GM18873 (cell line): ENCODE measurements around the gene RPL32.

Experiments
- ATAC-seq: cut with Tn5 transposase; IDR thresholded peaks from one replicate; pipeline ENCODE4 v1.9.1; 2021; ENCODE audit warnings: mild to moderate bottlenecking, moderate library complexity, moderate number of reproducible peaks; ENCODE audit not compliant: unreplicated experiment, low FRiP score

Gene RPL32

DNA sequence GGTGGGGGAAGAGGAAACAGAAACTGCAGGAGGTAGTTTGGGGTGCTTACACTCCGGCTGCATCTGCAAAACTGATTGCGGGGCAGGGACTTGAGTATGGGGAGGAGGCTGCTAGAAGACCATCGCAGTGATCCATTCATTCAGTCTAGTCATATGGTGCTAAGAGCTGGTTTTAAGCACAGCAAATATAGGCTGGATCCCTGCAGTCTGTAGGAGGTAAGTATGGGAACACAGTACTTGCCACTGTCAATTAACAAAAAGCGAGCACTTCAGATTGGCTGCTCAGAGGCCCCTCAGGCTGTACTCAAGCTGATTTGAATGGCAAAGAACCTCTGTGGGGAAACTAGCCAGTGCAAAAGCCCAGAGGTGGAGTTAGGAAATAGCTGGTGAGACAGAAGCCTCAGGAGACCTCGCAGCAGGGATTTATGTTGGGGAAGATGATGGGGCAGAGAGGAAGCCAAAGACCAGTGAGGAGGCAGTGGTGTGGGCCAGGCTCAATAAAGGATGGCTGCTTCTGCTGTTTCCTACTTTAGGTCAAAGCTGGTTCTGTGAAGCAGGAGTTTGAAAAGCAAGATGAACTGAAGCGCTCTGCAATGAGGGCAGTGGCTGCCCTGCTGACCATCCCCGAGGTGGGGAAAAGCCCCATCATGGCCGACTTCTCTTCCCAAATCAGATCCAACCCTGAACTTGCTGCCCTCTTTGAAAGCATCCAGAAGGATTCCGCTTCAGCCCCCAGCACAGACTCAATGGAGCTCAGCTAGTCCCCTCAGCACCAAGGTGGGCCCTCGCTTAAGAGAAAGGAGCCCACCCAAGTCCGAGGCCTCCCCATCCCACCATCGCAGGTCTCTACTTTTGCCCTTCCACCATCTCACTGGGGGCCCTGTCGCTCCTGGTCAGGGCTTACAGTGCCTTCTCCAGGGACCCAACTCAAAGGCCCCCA lies 7.9 kb downstream of the RPL32 start:
- no peak for ATAC-seq

DNA sequence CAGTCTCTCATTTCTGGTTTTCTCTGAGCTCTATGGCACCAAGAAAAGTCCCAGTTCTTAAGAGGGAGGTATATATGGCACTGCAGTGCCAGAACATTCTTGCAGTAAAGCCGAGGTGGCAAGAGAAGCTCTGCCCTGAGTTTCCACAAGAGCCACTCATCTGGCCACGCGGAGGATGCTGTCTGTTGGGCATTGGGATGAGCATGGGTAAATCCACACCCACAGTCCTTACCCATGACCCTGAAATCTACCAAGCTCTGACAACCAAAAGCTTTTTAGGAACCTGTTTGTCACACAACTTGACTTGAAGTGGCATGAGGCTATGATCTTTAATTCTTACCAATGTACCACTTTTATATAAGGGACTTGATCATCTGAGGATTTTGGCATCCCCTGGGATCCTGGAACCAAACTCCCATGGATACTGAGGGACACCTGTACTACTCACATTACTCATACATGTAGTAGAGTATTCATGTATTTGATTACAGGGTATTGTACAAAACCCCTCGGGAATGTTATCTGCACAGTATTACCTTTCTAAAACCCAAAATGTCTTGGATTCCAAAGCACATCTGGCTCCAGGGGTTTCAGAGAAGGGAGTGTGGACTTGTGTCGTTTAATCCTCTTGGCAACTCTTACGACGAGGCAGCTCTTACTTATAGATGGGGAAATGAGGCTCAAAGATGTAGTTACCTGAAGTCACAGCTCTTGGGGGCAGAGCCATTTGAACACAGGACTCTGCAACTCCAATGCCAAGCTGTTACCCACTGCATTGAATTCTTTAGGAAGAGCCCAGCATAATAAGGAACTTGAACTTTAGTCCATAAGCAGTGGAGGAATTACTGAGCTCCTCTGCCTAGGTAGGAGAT lies 8.8 kb downstream of the RPL32 start:
- ATAC-seq = no peak

DNA sequence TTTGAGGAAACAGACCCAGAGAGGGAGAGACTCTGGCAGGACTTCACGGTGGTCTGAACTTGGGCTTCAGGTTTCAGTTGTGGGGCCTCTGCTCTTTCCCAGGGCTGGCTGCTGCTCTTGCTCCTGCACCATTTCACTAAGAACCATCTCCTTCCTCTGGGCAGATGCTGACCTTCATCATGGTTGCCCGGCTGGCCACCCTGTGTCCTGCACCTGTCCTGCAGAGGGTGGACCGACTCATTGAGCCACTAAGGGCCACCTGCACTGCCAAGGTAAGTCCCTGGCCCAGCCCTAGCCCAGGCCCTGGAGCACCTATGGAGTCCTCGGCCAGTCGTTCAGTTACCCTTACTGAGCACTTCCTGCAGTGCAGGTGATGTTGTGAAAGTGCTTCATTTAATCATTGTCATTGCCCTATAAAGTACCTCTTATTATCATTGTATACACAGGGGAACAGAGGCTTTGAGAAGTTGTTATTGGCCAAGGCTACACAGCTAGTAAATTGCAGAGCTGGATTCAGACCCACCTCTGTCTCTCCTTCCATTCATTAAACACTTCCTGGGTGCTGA lies 10.0 kb downstream of the RPL32 start:
- ATAC-seq = no peak

DNA sequence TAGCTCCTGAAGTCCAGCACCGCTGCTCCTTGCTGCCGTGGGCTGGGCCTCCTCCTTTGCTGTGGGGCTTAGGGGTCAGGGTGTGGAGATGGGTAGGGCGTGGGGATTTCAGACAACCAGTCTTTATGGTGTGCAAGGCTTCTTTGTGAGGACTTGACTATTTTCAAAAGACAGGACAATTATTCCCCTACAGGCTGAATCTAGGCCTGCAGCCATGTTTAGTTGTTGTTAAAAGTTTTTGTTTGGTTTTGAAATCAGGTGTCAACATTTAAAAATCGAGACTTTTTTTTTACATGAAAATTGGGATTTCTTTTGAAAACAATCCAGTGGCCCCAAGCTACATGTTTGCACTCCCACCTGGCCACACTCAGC lies 10.6 kb downstream of the RPL32 start:
- no peak for ATAC-seq

DNA sequence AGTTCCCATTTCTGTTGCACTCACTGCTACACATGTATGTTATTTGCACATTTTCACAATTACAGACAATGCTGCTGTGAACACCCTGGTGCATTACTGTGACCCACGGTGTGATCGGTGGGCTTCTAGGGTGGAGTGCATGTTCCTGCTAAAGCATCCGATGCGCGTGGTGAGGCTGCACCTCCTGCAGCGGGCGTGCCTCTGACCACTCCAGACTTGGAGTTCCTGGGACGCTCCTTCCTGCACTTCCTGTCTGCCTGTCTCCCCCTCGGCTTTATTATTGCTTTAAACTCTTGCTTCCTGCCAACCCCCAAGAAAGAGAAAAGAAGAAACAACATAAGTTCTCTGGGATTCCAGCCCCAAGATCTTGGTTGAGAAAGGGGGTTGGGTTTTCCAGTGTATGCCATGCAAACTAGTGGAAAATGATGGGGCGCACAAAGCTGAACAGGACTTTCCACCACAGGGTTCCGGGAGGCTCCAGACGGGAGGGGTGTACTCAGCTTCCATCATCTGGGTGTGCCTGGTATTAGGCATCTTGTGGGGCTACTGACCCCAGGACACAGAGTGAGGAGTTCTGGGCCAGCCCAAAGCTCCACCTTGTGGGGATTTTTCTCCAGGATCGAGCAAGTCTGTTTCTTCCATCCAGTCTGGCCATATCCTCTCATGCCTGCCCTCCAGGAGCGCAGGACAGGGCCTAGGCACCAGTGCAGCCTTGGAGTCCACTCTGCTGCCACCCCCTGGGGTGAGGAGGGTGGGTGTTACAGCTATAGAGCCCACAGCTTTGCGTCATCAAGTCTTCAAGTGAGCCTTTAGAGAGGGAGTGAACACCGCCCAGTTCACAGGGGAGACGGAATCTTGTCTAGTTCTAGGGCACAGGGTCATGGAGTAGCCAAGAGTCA lies 11.2 kb downstream of the RPL32 start:
- ATAC-seq = no peak

DNA sequence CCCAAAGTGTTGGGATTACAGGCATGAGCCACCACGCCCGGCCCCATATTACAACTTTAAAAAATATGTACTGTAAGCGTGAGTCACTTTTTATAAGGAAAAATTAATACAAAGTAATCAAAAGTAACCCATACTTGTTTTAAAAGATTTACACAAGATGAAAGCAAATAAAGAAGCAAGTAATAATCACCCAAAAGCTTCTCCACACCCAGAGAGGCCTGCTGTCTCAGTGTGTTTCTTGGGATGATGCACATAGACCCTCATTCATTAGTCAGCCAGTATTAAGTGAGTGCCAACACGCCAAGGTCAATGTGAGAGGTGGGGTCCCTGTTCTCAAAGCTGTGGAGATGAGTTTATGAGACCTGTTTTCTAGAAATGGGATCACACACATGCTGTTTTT lies 12.0 kb downstream of the RPL32 start:
- ATAC-seq = no peak

DNA sequence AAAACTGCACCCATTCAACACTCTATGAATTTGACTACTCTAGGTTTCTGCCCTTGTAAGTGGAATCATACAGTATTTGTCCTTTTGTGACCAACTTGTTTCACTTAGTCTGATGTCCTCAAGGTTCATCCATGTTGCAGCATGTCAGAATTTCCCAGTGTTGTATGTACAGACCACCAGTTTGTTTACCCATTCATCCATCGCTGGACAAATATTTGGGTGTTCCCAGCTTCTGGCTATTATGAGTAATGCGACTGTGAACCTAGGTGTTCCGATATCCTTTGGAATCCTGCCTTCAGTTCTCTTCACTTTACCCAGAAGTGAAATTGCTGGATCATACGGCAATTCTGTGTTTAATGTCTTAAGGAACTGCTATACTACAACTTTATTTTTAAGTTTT lies 12.6 kb downstream of the RPL32 start:
- ATAC-seq = no peak

DNA sequence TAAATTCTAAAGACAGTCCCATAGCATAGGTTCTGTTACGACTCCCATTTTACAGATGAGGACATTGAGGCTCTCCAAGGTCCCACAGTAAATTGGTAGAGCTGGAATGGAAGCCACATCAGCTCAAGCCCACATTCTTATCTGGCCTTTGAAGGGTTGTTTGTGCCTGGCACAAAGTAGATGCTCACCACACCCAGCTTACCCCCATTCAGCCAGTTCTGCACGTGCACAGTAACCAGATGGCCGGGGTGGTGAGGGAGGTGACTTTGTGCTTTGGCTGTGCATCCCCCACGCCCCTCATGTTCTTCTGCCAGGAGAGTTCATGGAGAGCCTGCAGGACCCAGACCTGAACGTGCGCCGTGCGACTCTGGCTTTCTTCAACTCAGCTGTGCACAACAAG lies 16.2 kb downstream of the RPL32 start:
- ATAC-seq = no peak

DNA sequence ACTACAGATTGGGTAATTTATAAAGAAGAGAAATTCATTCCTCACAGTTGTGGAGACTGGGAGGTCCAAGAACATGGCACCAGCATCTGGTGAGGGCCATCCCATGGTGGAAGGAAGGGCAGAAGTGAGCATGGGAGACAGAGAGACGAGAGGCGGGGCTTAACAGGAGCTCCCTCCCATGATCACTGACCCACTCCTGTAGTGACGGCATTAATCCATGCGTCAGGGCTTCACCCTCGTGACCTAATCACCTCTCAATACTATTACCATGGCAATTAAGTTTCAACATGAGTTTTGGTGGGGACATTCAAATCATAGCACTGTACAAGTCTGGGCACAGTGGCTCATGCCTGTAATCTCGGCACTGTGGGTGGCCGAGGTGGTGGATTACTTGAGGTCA lies 17.1 kb downstream of the RPL32 start:
- ATAC-seq = no peak

DNA sequence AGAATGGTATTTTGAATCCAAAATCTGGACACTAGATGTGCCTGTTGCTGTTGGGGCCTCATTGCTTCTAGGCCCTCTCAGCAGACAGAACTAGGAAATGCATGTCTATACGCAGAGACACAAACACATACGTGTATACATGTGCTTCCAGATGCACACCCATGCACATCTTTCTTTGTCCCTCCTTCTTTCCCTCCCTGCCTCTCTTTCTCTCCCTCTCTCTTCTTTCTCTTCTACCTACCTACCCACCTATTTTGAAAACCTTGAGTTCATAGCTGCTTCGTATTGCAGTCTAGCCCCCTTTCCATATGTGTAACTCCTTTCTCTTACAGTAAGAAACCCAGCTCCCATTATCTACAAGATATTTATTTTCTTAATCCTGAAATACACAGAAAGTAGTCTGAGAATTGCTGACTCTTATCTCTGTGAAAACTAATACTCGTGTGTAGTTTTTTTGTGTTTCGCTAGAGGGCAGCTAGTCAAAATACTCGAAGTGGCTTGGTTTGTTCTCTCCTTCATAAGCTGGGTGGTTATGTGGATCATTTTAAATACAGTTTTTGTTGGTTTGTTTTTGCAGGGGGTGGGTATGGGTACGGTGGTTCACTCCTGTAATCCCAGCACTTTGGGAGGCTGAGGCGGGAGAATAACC lies 18.5 kb downstream of the RPL32 start:
- ATAC-seq = no peak

DNA sequence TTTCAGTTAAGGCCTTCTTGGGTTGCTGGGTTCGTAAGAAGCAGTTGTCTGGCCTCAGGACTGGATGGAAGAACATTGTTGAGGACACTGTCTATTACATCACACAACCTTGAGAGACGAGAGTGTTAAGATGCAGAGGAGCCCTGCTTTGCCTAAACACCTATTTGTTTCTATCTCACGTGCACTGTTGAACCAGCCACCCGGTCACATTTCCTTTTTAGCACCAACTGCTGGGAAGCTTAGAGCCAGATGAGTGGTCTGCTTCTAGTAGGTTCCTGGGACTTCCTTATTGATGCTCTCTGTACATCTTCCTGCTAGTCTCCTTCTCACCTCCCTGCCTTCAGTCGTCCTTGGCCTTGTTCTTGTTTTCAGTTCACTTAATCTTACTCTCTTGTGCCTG lies 22.6 kb downstream of the RPL32 start:
- no peak for ATAC-seq

DNA sequence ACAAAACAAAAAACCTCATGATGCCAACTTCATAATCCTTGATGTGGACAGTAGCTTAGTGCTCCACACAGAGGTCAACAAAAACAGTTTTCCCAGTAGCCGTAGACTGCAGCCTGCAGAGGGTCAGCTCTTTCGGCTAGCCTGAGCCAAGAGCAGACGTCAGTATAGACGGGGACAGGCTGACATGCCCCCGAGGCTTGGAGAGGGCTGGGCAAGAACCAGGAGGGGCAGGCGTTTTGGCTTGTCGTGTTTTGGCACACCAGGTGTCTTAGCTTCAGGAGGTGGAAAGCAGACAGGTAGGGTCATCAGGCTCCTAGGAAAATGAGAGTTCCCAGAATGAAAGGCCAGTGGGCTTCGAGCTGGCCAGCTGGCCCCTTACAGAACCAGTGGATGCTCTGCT lies 23.1 kb downstream of the RPL32 start:
- ATAC-seq = no peak

DNA sequence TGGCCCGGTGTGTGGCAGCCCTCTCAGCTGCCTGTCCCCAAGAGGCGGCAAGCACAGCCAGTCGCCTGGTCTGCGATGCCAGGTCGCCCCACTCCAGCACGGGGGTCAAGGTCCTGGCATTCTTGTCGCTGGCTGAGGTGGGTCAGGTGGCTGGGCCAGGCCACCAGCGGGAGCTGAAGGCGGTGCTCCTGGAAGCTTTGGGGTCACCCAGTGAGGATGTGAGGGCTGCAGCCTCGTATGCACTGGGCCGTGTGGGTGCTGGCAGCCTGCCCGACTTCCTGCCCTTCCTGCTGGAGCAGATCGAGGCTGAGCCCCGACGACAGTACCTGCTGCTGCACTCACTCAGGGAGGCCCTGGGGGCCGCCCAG lies 24.0 kb downstream of the RPL32 start:
- no peak for ATAC-seq

DNA sequence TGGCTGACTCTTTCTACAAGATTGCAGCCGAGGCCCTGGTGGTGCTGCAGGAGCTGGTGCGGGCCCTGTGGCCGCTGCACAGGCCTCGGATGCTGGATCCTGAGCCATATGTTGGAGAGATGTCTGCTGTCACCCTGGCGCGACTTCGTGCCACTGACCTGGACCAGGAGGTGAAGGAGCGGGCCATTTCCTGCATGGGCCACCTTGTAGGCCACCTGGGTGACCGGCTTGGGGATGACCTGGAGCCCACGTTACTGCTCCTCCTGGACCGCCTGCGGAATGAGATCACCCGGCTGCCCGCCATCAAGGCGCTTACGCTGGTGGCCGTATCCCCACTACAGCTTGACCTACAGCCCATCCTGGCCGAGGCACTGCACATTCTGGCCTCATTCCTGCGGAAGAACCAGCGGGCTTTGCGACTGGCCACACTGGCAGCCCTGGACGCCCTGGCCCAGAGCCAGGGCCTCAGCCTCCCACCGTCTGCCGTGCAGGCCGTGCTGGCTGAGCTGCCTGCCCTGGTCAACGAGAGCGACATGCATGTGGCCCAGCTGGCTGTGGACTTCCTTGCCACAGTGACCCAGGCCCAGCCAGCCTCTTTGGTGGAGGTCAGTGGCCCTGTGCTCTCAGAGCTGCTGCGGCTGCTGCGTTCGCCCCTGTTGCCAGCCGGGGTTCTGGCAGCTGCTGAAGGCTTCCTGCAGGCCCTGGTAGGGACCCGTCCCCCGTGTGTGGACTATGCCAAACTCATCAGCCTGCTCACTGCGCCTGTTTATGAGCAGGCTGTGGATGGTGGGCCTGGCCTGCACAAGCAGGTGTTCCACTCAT lies 24.6 kb downstream of the RPL32 start:
- no peak for ATAC-seq

DNA sequence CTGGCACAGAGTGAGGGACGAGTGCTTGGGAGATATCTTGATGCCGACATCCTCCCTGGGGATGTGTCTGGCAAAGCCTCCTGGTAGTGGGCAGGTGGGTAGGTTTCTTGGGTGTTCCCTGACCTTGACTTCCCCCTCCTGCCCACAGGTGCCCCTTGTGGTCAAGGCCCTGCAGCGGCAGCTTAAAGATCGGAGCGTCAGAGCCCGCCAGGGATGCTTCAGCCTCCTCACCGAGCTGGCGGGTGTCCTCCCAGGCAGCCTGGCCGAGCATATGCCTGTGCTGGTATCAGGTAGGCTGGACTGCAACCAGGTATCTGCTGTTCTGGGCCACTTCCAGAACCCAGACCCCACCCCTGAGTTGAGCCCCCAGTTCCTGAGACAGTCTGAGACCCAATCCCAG lies 25.6 kb downstream of the RPL32 start:
- no peak for ATAC-seq

DNA sequence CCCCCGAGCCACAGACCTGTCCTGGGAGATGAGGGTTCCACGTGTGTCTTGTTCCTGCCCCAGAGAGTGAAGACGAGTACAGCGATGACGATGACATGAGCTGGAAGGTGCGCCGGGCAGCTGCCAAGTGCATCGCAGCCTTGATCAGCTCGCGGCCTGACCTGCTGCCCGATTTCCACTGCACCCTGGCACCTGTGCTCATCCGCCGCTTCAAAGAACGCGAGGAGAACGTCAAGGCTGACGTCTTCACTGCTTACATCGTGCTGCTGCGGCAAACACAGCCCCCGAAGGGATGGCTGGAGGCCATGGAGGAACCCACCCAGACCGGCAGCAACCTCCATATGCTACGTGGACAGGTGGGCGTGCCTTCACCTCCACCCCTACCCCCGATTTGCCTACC lies 26.3 kb downstream of the RPL32 start:
- ATAC-seq = no peak

DNA sequence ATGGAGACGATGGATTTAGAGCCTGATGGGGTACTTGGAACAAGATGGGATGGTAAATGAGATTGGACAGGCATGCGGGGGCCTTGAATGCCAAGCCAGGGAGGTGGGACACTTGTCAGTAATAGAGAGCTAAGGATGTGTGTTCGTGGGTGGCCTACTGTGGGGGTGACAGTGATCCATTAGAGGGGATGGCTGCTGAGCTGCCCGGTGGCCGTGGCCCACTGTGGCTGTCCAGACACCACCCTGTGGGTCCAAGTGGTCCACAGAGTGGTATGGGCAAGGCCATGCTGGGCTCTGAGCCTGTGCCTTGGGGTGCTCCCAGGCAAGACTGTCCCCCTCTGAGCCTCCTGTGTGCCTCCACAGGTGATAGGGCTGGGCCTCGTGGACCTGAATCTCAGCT lies 27.4 kb downstream of the RPL32 start:
- ATAC-seq = no peak

DNA sequence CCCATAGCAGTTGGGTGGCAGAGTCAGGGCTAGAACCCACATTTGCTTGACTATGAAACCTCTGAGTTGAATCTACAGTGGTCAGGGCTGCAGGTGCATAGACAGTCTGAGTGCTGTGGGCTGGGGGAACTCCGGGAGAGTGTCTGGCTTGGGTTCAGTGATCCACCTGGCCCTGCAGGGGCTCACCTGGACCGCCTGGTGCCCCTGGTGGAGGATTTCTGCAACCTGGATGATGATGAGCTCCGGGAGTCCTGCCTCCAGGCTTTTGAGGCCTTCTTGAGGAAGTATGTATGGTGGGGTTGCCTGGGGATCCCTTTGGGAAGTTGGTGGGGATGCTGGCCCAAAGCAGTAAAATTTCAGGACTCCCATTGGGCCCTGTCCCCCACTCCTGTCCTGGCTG lies 28.6 kb downstream of the RPL32 start:
- ATAC-seq = no peak

DNA sequence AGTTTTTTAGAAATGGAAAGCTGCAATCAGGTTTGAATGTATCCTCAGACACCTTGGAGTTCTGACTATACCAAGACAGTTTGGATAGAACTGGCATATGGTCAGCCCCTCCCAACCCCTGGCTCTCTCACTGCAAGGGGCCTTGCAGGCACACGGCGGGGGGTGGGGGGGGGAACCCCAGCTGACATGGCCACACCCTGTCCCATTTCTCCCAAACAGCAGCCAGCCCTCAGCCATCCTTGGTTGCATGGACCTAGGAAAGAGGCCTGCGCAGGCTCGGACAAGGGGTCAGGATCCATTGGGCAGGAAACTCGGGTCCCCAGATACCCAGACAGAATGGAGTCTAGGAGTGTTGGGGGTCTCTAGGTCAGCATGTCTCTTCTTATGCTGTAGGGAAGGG lies 30.4 kb downstream of the RPL32 start:
- no peak for ATAC-seq
